ENCODE measurements around the gene CDH24. TPM values are rescaled to one million over a fixed set of nuclear protein-coding genes. Genes with fewer than 3 reads are reported as not detected.

Gene CDH24
- 7.3 and 9.8 TPM in 2 replicates for total RNA-seq

GRCh38 chr14:23056956-23057756, at the start of gene CDH24:
Gene CDH24 (minus strand): TSS chr14:23057520. CDS start chr14:23055733, 1,787 bp downstream.

DNA sequence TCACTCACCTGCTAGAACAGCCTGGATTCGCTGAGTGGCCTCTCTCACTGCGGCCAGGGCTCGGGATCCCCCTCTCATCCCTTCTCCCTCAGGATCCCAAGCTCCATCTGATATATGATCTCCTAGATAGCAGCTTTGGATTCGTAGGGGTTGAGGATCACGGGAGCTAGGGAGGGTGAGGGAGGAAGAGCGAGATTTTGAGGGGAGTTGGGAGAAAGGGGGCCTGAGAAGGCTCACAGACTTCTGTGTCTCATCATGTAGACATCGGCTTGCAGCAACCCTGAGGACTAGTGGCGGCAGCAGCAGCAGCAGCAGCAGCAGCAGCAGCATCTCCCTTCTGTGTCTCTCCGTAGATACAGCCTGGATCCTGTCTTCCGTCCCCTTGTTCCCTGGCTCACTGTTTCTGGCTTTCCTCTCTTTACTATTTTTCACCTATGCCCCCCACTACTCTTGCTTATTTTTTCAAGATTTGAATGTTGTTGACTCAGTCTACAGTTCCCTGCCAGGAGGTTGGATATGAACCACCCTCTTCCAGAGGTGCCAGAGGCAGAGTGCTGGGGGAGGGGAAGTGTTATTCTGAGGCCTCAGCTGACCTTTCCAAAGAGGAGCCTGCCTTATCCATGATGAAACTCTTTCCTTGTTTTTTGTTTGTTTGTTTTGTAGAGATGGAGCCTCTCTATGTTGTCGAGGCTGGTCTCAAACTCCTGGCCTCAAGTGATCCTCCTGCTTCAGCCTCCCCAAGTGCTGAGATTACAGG, 47.4 kb upstream of the CDH24 start, which contains the start of gene CIROP:
CIROP (minus strand) TSS at position 399 of the 757 bp plus-strand sequence; CDS start at position 330, 69 bp downstream.

DNA sequence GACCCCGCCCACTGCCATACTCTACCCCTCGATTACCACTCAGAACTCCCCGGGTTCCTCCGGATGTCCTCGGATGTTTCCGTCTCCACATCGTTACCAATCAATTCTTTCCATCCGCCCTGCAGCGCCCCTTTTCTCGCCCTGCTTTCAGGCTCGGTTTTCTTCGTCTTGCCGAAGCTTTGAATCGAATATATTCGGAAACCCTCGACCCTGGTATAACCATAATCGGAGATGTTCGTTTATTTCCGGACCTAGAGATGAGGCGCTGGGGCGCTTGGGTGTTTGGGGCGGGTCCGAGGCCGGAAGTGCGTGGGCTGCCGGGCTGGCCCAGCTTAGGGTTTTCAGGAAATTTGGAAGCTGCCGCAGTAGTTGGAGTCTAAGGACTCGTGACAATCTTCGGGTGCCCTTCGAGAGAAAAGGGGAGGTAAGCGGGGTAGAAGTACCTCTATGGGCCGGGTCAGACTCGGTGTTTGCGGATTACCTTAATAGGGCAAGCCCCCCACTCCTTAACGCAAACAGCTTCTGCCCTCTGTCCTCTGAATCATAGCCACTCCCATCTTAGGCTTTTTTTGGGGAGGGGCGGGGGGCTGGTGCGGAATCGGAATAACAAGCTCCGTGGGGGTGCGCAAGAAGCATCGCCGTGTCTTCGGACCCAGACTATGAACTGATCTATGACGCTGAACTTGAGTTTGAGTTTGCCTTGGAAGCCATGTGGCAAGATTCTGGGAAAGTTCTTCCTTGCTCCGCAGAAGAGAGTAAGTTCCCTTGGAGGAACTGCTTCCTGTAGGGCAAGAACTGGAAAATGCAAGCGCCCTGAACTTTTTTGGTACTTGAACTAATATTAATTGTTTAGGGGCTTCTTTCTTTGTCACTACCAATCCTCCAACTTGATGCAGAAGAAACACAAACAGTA, 38.1 kb upstream of the CDH24 start, which contains the start of gene C14orf119:
C14orf119 (plus strand) TSS at position 310 of the 913 bp plus-strand sequence. CDS start 2,154 bp downstream, outside the sequence.

GRCh38 chr14:23094666-23095195, 37.4 kb upstream of the CDH24 start, which contains the start of gene ACIN1:
Gene ACIN1 (minus strand): TSS chr14:23095136. CDS start chr14:23095112, 24 bp downstream.

GRCh38 chr14:23042162-23042965, 15.0 kb downstream of the CDH24 start, which contains the start of gene PSMB11:
Gene PSMB11 (plus strand): TSS chr14:23042212. CDS start chr14:23042226, 14 bp downstream.

GRCh38 chr14:23034498-23035302, 22.6 kb downstream of the CDH24 start, which contains the start of gene PSMB5:
Gene PSMB5 (minus strand): TSS chr14:23034900. CDS start chr14:23034881, 19 bp downstream.

DNA sequence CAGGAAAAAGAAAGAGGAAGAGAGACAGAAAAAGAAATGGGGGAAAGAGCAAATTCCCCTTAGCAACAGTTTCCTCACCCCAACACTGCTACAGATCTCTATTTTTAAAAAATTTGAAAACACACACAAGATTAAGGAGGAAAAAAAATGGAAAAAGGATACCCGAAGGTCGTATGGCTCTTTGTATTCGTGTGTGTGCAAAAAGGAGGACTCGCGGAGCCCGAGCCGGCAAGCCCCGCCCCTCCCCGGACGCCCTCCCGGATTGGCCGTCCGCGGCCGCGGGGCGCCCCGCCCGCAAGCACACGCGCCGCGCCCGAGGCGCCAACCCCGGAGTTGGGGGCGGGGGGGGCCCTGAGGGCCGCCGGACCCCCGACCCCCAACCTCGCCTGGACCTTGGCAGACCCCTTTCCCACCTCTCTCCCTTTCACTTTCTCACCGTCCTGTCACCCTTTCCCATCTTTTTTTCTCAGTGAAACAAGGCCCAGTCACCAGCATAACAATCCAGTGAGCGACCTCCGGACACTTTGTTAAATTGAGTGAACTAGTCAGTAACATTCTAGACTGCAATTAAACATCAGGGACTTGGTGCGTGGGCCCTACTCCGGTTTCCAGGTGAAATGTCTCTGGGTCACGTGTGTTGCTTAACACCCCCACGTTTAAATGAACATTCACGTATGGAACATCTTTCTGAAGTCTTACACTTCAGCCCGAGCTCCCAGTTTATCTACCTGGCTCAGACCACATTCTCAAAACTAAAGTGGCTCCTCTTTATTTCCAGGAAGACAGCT, 47.2 kb downstream of the CDH24 start, which contains the start of gene C14orf93:
C14orf93 (minus strand) TSS at position 205 of the 788 bp plus-strand sequence. CDS start 11,120 bp downstream, outside the sequence.

Other genes starting within 250 kb of the CDH24 start
- 1.3 TPM in 1 of 2 replicates, not detected in the other for gene SLC7A7, start 242.1 kb downstream of the CDH24 start, total RNA-seq
- 96.8 and 169 TPM in 2 replicates for gene MRPL52, start 227.6 kb downstream of the CDH24 start, total RNA-seq
- gene MMP14, start 220.9 kb downstream of the CDH24 start, total RNA-seq, result 187 and 214 TPM in 2 replicates
- gene LRP10, start 185.8 kb downstream of the CDH24 start, total RNA-seq, result 88.7 and 93.0 TPM in 2 replicates
- 0.21 and 0.28 TPM in 2 replicates for gene REM2, start 174.3 kb downstream of the CDH24 start, total RNA-seq
- gene RBM23, start 138.4 kb downstream of the CDH24 start, total RNA-seq, result 49.5 and 57.9 TPM in 2 replicates
- gene PRMT5, start 128.1 kb downstream of the CDH24 start, total RNA-seq, result 63.0 and 97.8 TPM in 2 replicates
- gene HAUS4, start 100.4 kb downstream of the CDH24 start, total RNA-seq, result 48.7 and 66.1 TPM in 2 replicates
- gene AJUBA, start 75.0 kb downstream of the CDH24 start, total RNA-seq, result 117 and 141 TPM in 2 replicates
- gene C14orf93, start 47.4 kb downstream of the CDH24 start, total RNA-seq, result 8.9 and 12.2 TPM in 2 replicates
- 344 and 395 TPM in 2 replicates for gene PSMB5, start 22.6 kb downstream of the CDH24 start, total RNA-seq
- gene PSMB11, start 15.3 kb downstream of the CDH24 start, total RNA-seq, result not detected in 2 replicates
- gene ACIN1, start 37.6 kb upstream of the CDH24 start, total RNA-seq, result 60.9 and 67.5 TPM in 2 replicates
- gene C14orf119, start 38.0 kb upstream of the CDH24 start, total RNA-seq, result 31.6 and 42.5 TPM in 2 replicates
- gene CIROP, start 47.5 kb upstream of the CDH24 start, total RNA-seq, result not detected in 2 replicates
- gene CEBPE, start 61.7 kb upstream of the CDH24 start, total RNA-seq, result not detected in 2 replicates
- 12.0 and 19.0 TPM in 2 replicates for gene SLC7A8, start 126.1 kb upstream of the CDH24 start, total RNA-seq
- gene RNF212B, start 180.4 kb upstream of the CDH24 start, total RNA-seq, result not detected in 2 replicates
- gene HOMEZ, start 228.6 kb upstream of the CDH24 start, total RNA-seq, result 12.8 and 15.2 TPM in 2 replicates
- gene PPP1R3E, start 245.3 kb upstream of the CDH24 start, total RNA-seq, result 2.4 and 7.5 TPM in 2 replicates
- 15.5 and 21.9 TPM in 2 replicates for gene BCL2L2, start 249.3 kb upstream of the CDH24 start, total RNA-seq

Measured in airway epithelial cell (primary cell).